Gastroesophageal sphincter (tissue), 3 donors: ENCODE results near the gene ERCC1.

Experiments used
- EP300 ChIP-seq: sonication (generic); formaldehyde crosslinking; IDR thresholded peaks from one replicate; pipeline ENCODE4 v1.6.1; 2017; ENCODE audit warnings: antibody characterized with exemption, mild to moderate bottlenecking
- POLR2A ChIP-seq, 2 donors: fragments of 450-650 bp; IDR thresholded peaks; one replicate each; pipeline ENCODE4 v1.6.1; 2017; ENCODE audit warnings: antibody characterized with exemption in 2 of 2, mild to moderate bottlenecking in 2 of 2, moderate library complexity in 1 of 2
- POLR2AphosphoS5 ChIP-seq: sonication (generic); formaldehyde crosslinking; IDR thresholded peaks from one replicate; pipeline ENCODE4 v1.6.1; 2017; ENCODE audit warnings: antibody characterized with exemption
- TF ChIP-seq, protein P1 (sequence below), 4 experiments: fragments of 200-600 bp in 2 of 4; fragments of 450-650 bp in 2 of 4; sonication (generic) in 1 of 4; IDR thresholded peaks; one replicate each; pipeline ENCODE4 v1.5.1; 2017 to 2019; ENCODE audit warnings: antibody characterized with exemption in 4 of 4, mild to moderate bottlenecking in 2 of 4, moderate library complexity in 2 of 4

DNA sequence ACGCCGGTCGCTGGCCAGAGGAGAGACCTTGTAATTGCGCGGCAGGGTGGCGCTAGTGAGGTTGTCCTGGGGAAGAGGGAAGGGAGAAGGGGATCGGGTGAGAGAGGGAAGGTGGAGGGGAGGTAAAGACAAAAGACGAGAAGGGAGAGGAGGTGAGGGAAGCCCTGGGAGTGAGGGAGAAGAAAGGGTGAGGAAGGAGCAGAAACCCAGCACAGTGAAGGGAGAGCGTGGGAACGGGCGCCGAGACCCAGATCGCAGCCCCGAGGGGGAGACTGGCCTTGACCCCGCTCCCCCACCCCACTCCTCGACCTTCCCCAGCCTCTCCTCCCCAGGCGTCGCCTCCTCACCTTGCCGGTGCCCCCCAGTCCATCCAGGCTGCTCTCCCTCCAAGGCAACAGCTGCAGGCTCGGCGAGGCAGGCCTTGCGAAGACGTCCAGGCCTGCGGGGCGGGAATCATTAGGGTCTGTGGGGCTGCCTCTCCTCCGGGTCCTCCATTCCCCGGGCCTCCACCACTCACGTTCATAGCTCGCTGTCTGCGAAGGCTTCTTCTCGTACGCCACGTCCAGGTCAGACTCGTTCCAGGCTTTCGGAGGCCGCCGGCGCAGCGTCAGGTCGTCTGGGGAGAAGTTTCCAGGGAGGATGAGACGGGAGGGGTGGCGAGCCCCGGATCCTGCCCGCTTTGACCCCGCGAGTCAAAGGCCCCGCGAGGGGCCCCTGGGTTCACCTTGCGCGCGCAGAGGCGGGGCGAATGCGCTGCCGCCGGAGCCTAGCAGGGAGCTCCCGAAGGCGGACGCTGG, 27.7 kb downstream of the ERCC1 start:
- TF ChIP-seq, protein P1, sequence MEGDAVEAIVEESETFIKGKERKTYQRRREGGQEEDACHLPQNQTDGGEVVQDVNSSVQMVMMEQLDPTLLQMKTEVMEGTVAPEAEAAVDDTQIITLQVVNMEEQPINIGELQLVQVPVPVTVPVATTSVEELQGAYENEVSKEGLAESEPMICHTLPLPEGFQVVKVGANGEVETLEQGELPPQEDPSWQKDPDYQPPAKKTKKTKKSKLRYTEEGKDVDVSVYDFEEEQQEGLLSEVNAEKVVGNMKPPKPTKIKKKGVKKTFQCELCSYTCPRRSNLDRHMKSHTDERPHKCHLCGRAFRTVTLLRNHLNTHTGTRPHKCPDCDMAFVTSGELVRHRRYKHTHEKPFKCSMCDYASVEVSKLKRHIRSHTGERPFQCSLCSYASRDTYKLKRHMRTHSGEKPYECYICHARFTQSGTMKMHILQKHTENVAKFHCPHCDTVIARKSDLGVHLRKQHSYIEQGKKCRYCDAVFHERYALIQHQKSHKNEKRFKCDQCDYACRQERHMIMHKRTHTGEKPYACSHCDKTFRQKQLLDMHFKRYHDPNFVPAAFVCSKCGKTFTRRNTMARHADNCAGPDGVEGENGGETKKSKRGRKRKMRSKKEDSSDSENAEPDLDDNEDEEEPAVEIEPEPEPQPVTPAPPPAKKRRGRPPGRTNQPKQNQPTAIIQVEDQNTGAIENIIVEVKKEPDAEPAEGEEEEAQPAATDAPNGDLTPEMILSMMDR (IDR thresholded peaks at IDR 0.05) = no peak
- TF ChIP-seq EP300 = no peak
- no peak for TF ChIP-seq POLR2A (IDR thresholded peaks at IDR 0.05)
- TF ChIP-seq POLR2AphosphoS5 = no peak
